Peyer's patch (tissue), 4 donors: ENCODE measurements around the gene CRTC1. TPM values are rescaled to one million over a fixed set of nuclear protein-coding genes. Genes with fewer than 3 reads are reported as not detected.

Source experiments
- DNase-seq, 3 donors: peaks; one replicate each; pipeline ENCODE4 v3.0.0-alpha.2; 2017 to 2019
- H3K27ac ChIP-seq, 4 donors: fragments of 200-600 bp; sonication (generic); one replicate each; pipeline ENCODE4 v1.5.1; 2016 to 2019
- H3K27me3 ChIP-seq, 2 donors: fragments of 200-600 bp; sonication (generic); one replicate each; pipeline ENCODE4 v1.5.1; 2019
- H3K36me3 ChIP-seq, 3 donors: fragments of 200-600 bp; sonication (generic); one replicate each; pipeline ENCODE4 v1.5.1; 2016 to 2019
- H3K4me1 ChIP-seq, 4 donors: fragments of 200-600 bp; sonication (generic); one replicate each; pipeline ENCODE4 v1.5.1; 2016 to 2019
- H3K4me3 ChIP-seq, 4 donors: fragments of 200-600 bp; sonication (generic); 1 replicate in 3 of 4; 2 replicates in 1 of 4; pipeline ENCODE4 v1.5.1; 2016 to 2019; ENCODE audit warnings: mild to moderate bottlenecking in 1 of 4
- H3K9me3 ChIP-seq, 4 donors: fragments of 200-600 bp; sonication (generic); one replicate each; pipeline ENCODE4 v1.5.1; 2016 to 2019; ENCODE audit warnings: mild to moderate bottlenecking in 1 of 4
- POLR2A ChIP-seq, 2 donors: fragments of 450-650 bp; IDR thresholded peaks; one replicate each; pipeline ENCODE4 v1.5.1; 2017; ENCODE audit warnings: antibody characterized with exemption in 2 of 2, mild to moderate bottlenecking in 2 of 2, moderate library complexity in 2 of 2
- total RNA-seq, 4 donors: library from RNA; depleted of rRNA; stranded (reverse); fragments of >200 nt; gene quantifications; one replicate each; pipeline ENCODE4 v1.1.0, GENCODE V29; 2016
- TF ChIP-seq, protein P1 (sequence below), 6 experiments: fragments of 450-650 bp in 4 of 6; fragments of 200-600 bp in 2 of 6; sonication (generic) in 1 of 6; IDR thresholded peaks; one replicate each; pipeline ENCODE4 v1.5.1; 2017 to 2019; ENCODE audit warnings: antibody characterized with exemption in 6 of 6, mild to moderate bottlenecking in 3 of 6, moderate library complexity in 1 of 6

CRTC1 gene
- total RNA-seq, 4 donors from 2014 or later: 5.1 to 21.5 (median 9.4) TPM

DNA sequence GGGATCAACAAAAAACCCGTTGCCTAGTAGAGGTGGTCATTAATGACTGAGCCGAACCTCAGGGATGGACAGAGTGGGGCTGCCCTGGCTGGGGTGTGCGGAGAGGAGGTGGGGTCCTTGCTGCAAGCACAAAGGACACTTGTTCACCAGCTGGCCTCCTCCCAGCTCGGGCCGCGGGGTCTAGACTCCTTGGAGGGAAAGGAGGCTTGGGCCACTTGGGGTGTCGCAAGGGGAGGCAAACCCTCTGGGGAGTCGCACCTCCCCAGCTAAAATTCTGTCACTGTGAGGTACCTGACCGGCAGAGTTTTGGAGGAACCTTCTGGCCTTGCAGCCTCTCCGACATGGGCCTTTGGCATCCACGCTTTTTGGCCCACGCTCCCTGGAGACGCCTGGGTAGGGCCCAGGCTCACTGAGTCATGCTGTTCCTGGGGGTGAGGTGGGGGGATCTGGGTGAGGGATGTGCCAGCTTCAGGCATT lies 38.4 kb upstream of the CRTC1 start:
- Histone ChIP-seq H3K27ac (no peak overlapping the region), H3K4me3 (no peak overlapping the region), H3K27me3 (no peaks in the 10 kb centered on the region), H3K4me1 (peaks cover 0 to 17% (median 6%) of the 10 kb centered on the region in 4 donors), H3K9me3 (no peaks in the 10 kb centered on the region), H3K36me3 (no peaks in the 10 kb centered on the region)
- TF ChIP-seq POLR2A (IDR thresholded peaks at IDR 0.05): no peak
- TF ChIP-seq, protein P1, sequence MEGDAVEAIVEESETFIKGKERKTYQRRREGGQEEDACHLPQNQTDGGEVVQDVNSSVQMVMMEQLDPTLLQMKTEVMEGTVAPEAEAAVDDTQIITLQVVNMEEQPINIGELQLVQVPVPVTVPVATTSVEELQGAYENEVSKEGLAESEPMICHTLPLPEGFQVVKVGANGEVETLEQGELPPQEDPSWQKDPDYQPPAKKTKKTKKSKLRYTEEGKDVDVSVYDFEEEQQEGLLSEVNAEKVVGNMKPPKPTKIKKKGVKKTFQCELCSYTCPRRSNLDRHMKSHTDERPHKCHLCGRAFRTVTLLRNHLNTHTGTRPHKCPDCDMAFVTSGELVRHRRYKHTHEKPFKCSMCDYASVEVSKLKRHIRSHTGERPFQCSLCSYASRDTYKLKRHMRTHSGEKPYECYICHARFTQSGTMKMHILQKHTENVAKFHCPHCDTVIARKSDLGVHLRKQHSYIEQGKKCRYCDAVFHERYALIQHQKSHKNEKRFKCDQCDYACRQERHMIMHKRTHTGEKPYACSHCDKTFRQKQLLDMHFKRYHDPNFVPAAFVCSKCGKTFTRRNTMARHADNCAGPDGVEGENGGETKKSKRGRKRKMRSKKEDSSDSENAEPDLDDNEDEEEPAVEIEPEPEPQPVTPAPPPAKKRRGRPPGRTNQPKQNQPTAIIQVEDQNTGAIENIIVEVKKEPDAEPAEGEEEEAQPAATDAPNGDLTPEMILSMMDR (IDR thresholded peaks at IDR 0.05): no peak
- no peak for DNase-seq

DNA sequence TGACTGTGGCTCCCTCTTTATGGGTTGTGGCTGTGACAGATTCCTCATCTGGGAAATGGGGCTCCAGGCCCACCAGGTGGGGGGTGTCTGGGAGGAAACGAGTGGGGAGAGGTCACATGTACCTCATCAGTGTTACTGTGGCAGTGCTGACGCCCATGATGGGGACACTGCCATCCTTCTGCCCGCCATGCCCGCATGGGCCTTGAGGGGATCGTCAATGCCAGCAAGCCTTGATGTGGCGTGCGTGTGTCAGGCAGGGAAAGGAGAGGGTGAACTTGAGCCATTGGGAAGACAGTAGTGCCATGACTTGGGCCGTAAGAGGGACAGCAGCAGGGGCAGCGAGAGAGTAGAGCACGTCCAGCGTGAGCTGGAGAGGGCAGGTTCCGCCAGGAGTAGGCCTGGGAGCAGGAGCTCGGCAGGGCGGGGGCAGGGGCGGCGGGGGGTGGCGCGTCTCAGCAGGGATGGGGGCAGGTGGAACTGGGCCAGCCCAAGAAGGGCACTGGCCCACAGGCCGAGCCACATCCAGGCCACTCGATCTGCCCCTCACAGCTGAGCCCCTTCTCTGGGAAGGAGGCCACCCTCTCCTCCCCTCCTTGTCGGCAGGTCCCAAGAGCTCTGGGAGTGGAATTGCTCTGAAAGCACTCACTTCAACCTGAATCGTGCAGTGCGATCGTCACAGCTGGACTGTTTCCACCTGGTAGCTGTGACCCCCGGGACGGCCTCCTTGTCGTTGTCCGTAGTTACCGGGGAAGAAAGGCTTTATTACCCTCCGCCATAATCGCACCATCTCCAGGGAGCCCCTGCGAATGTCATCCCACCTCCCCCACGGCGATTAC lies 36.7 kb upstream of the CRTC1 start:
- Histone ChIP-seq H3K4me1 (peaks cover 0 to 24% (median 6%) of the 10 kb centered on the region in 4 donors), H3K27me3 (no peaks in the 10 kb centered on the region), H3K9me3 (no peaks in the 10 kb centered on the region), H3K27ac (no peak overlapping the region), H3K4me3 (no peak overlapping the region), H3K36me3 (no peaks in the 10 kb centered on the region)
- TF ChIP-seq POLR2A (IDR thresholded peaks at IDR 0.05): no peak
- TF ChIP-seq, protein P1 (IDR thresholded peaks at IDR 0.05): no peak
- DNase-seq: no peak

DNA sequence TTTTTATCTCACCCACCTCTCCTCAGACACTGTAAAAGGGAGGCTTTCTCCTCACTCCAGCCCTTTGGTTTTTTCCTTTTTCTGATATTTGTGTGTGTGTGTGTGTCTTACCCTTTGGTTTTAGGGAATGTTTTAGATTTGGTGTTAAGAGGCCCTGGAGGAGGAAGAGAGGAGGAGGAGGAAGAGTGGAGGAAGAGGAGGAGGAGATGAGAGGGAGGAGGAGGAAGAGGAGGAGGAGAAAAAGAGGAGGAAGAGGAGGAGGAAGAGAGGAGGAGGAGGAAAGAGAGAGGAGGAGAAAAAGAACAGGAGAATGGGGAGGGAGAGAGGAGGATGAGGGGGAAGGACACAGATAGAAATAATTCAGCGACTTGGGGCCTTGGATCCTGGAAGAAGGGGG lies 36.1 kb upstream of the CRTC1 start:
- TF ChIP-seq, protein P1 (IDR thresholded peaks at IDR 0.05): no peak
- TF ChIP-seq POLR2A (IDR thresholded peaks at IDR 0.05): no peak
- no peak for DNase-seq
- H3K36me3 ChIP-seq: no peaks in the 10 kb centered on the region
- peaks cover 0 to 29% (median 6%) of the 10 kb centered on the region in 4 donors for H3K4me1 ChIP-seq
- no peak overlapping the region for H3K4me3 ChIP-seq
- no peaks in the 10 kb centered on the region for H3K27me3 ChIP-seq
- H3K9me3 ChIP-seq: no peaks in the 10 kb centered on the region
- no peak overlapping the region for H3K27ac ChIP-seq

DNA sequence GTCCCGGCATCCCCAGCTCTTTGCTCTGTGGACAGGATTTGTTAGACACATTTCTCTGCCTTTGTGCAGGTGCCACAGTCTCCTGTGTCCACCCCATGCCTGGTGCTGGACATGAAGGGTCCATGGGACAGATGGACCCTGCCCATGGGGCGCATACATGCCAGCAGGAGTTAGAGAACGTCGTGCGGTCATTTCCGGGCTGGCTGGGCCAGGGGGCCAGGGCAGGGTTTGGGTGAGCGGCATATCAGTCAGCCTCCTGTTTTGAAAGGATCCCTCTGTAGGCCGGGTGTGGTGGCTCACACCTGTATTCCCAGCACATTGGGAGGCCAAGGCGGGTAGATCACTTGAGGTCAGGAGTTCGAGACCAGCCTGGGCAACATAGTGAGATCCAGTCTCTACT lies 35.7 kb upstream of the CRTC1 start:
- Histone ChIP-seq H3K36me3 (no peaks in the 10 kb centered on the region), H3K9me3 (no peaks in the 10 kb centered on the region), H3K4me3 (no peak overlapping the region), H3K27ac (no peak overlapping the region), H3K4me1 (peaks cover 0 to 29% (median 6%) of the 10 kb centered on the region in 4 donors), H3K27me3 (no peaks in the 10 kb centered on the region)
- TF ChIP-seq, protein P1 (IDR thresholded peaks at IDR 0.05): no peak
- TF ChIP-seq POLR2A (IDR thresholded peaks at IDR 0.05): no peak
- DNase-seq: no peak

DNA sequence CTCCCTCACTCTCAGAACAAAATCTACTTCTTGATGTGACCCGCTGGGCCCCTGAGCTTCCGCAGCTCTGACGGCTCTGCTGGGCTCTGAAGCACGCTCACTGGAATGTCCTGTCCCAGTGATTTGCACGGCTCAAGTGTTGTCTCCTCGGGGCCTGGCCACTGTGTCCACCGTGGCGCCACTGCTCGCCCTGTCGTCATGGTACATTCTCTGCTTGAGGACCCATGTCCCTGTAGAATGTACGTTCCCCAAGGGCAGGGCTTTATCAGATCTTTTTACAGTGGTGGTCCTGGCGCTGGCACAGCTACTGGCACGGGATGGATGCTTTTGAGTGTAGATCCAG lies 34.5 kb upstream of the CRTC1 start:
- Histone ChIP-seq H3K4me3 (peak overlapping the region in 2 of 4 donors; percentile 2 to 14), H3K36me3 (no peaks in the 10 kb centered on the region), H3K27ac (peak overlapping the region; percentile 55 to 86 (median 73)), H3K4me1 (peaks cover 0 to 29% (median 6%) of the 10 kb centered on the region in 4 donors), H3K27me3 (no peaks in the 10 kb centered on the region), H3K9me3 (no peaks in the 10 kb centered on the region)
- DNase-seq: no peak
- TF ChIP-seq, protein P1 (IDR thresholded peaks at IDR 0.05): no peak
- no peak for TF ChIP-seq POLR2A (IDR thresholded peaks at IDR 0.05)
